NCI-H128 (cell line): ENCODE results near the gene RAPSN.

Source experiments
- DNase-seq: peaks from one replicate; lab custom pipeline; 2025; ENCODE audit not compliant: unreplicated experiment; lab: John Stamatoyannopoulos, UW

The RAPSN gene

GRCh38 chr11:47409440-47410369 is 39.2 kb downstream of the RAPSN start:
- no peak for DNase-seq

DNA sequence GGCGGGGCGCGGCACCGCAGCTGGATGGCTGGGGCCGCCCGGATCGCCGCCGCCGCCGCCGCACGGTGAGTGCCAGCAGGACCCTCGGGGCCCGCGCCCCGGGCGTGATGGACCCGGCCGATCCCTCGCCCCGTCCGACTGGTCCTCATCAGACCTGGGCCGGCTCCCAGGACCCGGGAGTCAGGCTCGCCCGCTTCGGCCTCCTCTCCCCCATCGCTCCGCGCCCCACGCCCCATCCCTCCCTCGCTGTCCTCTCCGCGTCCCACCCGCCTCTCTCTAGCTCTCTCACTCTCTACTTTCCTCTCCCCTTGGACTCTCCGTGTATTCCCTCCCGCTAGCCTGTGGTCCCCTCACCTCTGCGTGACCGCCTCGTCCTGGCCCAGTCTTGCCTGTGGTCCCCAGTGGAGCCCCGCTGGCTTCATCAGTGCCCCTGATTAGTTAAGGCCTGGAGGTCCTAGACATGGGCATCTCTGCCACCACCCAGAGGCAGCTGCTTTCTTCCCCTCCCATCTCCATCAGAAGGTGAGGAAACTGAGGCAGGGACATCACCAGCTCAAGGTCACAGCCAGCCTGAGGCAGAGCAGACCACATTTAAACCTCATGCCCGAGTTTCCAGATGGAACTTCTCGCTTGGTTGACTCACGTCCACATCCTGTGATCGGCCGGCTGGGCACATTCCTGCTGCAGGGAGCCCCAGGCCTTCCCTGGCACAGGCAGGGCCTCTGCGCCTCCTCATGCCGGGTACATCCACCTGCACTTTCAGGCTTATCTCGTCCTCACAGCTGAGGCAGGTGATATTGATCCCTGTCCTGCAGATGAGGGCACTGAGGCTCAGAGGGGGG is 40.1 kb downstream of the RAPSN start:
- DNase-seq: no peak

DNA sequence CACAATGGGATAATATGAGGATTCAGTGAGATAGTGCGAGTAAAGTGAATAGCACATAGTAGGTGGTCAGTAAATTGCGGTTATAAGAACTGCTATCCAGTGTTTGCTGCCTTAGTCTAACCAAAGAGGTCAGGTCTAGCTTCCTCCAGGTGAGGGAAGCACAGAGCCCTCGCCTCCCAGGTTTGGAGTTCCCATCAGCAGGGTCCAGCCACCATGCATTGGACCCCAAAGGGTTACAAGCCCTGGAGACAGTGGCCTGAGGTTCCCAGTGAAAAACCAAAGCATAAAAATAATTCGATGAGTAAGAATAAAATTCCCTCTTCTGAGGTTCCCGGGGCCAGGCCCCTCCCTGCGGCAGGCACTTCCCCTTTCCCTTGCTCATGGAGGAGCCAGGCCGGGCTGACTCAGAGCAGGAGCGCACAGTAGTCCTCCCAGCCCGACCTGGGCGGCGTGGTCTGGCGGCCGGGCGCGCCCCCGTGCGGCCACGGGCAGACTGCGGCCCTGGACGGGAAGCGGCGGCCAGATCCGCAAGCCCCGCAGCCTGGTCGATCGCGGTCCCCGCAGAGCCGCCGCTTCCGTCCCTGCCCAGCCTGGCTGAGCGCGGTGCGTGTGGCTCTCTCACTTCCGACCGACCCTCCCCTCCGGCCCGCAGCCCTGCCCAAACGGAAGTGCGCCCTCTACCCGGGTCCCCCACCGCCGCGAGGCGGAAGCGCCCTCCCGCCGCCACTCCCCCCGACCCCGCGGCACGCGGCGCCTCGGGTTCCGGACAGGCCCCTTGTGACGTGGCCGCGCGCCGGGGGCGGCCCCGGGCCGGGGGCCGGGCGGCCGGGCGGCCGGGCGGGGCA is 41.0 kb downstream of the RAPSN start, which contains the start of gene SLC39A13:
Gene SLC39A13 (plus strand): TSS at position 845 of the 845 bp plus-strand sequence. CDS start 1,505 bp downstream, outside the sequence.
- peak; percentile 89 for DNase-seq

DNA sequence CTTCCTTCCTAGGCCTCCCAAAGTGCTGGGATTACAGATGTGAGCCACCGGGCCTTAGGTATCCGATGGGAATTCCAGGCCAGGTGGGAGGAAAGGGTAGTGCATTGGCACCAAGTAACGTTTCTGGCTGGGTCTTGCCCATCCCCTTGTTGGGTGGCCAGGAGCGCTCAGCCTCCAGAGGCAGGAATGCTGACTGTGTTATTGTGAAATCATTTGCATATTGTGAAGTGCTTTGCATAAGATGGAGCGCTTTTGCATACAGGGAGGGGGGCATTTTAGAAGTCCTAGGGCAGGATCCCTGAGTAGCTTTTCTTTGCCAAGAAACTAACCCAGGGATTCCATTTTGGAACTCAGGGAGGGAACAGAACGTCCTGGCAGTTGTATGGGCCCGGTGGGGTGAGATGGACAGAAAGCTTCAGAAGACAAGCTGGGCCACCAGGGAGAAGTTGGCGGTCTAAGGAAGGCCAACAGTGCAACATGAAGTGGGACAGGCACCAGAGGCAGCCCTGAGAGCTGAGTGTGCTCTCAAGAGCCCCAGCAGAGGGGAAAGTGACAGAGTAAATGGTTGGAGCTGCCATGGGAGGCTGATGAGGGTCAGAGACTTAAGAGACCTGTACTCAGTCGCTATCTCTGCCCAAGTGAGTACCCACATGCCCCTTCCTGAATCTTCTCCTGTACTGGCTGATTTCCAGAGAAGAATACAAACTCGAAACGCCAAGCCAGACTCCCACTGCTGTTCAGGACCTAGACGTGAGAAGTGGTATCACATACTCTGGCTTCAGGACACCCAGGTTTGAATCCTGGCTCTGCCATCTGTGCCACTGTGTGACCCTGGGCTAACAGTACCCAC is 41.8 kb downstream of the RAPSN start:
- no peak for DNase-seq

GRCh38 chr11:47403571-47403970 is 45.4 kb downstream of the RAPSN start:
- DNase-seq: no peak

DNA sequence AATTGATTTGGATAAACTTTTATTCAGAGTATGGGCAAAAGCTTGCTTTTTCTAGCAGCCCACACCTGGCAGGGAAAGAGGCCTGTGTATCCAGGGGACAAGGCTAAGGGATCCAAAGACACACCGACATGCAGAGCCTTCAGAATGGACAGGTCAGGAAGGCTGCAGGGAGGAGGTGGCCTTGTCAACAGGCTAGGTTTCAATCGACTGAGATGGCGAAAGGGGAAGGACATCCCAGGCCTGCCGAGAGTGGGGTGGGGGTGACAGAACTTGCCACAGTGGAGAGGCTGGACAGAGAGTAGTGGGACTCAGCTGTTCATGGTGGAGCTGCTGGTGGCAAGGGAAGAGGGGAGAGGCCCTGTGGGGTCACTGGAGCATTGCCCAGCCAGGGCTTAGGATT is 45.8 kb downstream of the RAPSN start:
- no peak for DNase-seq

GRCh38 chr11:47400768-47401279 is 48.1 kb downstream of the RAPSN start:
- DNase-seq: no peak

DNA sequence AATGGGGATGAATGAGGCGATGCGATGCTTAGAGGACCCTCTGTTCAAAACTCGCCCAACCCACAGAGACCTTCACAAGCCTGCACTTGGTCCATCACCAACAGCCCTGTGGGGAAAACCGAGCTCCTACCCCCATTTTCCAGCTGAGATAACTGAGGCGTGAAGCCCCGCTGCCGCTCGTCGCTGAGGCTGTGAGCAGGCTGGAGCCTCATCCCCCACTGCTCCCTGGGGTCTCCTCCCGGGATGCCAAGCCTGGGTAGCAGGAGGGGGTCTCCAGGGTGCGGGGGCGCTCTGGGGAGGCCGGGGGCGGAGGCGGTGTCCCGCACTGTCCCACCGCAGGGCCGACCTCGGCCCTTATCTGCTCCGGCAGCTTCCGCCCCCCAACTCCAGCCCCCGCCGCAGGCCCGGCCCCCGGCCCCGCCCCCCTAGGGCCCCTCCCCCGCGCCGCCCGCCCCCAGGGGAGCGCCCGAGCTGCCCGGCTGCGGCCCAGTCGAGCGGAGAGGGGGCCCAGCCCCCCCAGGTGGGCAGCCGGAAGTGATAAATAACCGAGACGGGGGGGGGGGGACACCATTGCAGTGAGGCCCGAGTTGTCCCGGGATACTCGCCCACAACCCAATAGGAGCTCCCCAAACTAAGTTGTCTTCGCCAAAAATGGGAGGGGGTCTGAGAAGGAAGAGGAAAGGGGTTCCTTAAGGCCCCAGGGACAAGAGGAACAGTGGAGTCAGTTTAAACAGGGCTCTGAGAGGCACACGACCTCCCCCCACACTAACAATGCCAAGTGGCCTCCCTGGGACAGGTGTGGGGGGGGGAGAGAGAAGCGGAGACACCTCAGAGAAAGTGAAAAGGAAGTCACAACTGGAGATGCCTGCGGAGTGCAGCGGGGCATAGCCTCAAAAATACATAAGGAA is 48.8 kb downstream of the RAPSN start:
- no peak for DNase-seq

DNA sequence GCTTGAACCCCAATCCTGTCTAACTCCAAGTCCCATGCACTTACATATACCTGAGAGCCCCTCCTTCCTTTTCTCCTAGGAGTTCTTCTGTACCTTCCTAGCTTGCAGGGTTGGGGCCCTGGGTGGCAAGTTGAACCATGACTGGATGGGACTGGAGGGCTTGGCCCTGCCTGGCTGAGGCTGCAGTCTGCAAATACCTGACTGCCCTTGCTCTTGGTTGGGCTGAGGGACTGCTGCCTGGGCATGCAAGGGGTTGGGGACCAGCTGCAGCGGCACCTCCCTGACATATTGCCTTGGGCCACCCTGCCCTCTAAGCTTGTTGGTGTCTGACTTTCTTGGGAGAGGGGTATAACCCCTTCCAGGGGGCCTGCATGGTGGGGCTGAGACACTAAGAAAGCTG is 50.4 kb downstream of the RAPSN start:
- DNase-seq: no peak

GRCh38 chr11:47398011-47398410 is 50.9 kb downstream of the RAPSN start:
- no peak for DNase-seq

DNA sequence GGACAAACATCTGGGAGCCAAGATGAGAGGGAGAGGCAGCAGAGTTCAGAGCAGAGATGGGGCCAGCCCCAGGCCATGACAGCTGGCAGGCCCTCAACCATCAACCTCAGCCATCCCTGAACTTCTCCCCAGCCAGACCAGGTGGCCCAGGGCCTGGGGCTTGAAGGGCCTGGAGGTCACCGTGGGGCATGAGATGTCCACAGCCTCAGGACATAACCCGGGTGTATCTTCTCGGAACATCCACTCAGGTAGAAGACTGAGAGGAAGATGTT is 53.0 kb downstream of the RAPSN start:
- DNase-seq: no peak

- DNase-seq: no peak
Observed at GRCh38 chr11:47395223-47396048, 53.5 kb downstream of the RAPSN start.

- DNase-seq: no peak
Observed at GRCh38 chr11:47394322-47395222, 54.4 kb downstream of the RAPSN start.

GRCh38 chr11:47394050-47394321 is 55.0 kb downstream of the RAPSN start:
- DNase-seq: no peak

DNA sequence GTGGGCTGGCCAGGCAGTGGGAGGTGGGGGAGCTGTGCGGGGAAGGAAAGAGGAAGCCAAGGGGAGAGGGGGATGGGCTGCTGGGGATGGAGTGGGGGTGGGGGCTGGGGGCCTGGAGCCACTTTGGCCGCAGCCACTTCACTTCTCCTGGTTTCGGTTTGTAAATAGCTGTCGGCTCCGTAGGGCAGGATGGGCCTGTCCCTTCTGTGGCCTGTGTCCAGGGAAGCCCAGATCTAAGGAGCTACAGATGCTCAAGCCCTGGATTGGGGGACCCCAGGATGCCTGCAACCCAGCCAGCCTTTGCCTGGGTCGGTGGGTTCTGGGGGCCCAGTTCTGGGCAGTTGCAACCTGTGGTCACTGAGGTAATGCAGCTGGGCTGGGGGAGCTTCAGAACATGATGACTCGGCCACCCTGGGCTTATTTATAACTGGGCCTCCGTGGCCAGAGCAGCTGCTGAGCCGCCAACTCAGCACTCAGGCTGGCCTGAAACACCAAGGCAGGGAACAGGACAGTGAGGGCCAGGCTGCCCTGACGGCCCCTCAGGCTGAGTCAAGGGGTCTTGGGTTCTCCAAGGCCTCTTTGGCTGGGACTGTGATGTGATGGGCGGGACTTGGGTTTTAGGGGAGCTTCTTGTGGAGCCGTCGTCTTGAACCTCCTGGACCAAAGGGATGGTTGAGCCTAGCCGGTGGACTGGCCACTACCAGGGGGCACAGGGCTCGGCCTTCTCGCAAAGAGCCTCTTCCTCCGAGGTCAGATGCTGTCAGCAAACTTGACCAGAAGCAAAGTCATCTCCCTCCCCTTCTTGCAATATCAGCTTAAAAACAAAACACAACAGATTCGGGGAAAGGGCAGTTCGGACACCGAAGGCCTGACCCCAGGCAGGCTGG is 55.5 kb downstream of the RAPSN start:
- DNase-seq: no peak

DNA sequence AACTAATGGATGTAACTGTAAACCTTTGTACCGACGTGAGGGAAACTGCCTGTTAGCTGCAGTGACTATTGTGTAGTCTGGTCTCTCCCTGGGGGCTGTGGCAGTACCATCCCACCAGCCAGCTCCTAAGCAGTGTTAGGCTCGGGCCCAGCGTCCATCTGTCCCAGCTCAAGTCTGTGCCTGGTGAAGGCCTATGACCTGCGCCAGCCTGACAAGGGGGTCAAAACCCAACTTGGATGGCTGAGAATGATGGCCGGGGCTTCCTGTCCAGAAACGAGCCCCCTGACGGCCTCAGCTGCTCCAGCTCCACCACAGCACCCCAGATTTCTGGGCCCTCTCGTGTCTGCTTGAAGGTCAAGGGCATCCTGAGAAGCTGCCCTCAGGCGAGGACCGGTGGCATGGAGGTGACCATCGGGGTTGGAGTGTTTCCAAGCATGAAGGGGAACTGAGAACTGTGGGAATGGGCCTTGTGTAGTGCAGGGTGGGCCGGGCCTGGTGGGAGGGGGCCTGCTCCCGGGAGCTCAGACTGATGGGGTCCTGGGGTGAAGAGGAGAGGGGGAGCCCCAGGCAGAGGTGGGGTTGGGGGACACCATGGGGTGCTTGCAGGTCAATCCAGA is 56.3 kb downstream of the RAPSN start:
- DNase-seq: no peak
